ENCODE measurements around the gene SLC43A2.

SLC43A2 gene

GRCh38 chr17:1605681-1606351 is 22.8 kb downstream of the SLC43A2 start:
- DNase-seq = no peak
- Mint-ChIP-seq H3K9me3 (no peaks in the 10 kb centered on the region), H3K4me3 (no peak overlapping the region), H3K4me1 (ENCODE audit: low read depth in 2 of 2) (peaks cover 3 to 5% of the 10 kb centered on the region in 2 donors), H3K27me3 (no peaks in the 10 kb centered on the region), H3K36me3 (ENCODE audit: insufficient read depth) (peaks cover 6% of the 10 kb centered on the region), H3K27ac (no peak overlapping the region)
- no peak for ATAC-seq (replicated peaks)

DNA sequence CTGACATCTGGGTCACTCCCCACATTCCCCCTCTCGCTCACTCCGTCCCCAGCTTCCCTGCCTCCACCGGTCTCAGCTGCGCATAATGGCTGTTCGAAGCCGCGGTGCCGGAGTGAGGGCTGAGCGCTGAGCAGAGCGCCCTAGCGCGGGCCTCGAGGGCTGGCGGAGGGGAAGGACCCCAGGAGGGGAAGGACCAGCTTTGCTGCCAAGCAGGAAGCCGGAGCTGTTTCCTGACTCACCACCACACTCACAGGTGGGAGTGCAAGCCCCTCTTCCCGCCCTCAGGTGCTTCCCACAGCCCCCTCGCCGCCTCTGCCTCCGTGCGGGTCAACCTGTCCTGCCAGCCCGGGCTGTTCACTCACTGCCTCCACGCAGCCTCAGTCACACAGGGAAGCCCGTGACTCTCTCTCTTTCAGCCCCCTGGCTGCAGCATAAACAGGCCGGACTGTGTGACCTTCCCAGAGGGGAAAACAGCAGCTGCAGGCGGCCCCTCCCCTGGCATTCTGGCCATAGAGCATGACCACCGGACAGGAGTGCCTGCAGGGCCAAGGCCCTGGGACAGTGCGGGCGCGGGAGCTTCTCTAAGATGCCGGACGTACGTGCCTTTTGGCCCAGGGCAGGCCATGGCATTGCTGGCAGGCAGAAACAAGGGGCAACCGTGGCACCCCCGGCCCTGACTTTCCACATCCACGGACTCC is 23.7 kb downstream of the SLC43A2 start:
- no peaks in the 10 kb centered on the region for H3K27me3 Mint-ChIP-seq
- ATAC-seq (replicated peaks) = no peak
- H3K27ac Mint-ChIP-seq = no peak overlapping the region
- H3K9me3 Mint-ChIP-seq = no peaks in the 10 kb centered on the region
- peaks cover 6% of the 10 kb centered on the region for H3K36me3 Mint-ChIP-seq (ENCODE audit: insufficient read depth)
- peaks cover 3 to 5% of the 10 kb centered on the region in 2 donors for H3K4me1 Mint-ChIP-seq (ENCODE audit: low read depth in 2 of 2)
- DNase-seq = no peak
- no peak overlapping the region for H3K4me3 Mint-ChIP-seq

DNA sequence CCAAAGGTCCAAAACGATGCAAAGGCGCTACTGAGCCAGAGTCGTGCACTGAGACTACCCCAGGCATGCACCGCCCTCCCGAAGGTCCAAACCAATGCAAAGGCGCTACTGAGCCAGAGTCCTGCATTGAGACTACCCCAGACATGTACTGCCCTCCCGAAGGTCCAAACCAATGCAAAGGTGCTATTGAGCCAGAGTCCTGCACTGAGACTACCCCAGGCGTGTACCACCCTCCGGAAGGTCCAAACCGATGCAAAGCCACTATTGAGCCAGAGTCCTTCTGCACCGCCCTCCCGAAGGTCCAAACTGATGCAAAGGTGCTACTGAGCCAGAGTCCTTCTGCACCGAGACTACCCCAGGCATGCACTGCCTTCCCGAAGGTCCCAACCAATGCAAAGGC is 27.1 kb downstream of the SLC43A2 start:
- no peaks in the 10 kb centered on the region for H3K9me3 Mint-ChIP-seq
- ATAC-seq (replicated peaks) = no peak

DNA sequence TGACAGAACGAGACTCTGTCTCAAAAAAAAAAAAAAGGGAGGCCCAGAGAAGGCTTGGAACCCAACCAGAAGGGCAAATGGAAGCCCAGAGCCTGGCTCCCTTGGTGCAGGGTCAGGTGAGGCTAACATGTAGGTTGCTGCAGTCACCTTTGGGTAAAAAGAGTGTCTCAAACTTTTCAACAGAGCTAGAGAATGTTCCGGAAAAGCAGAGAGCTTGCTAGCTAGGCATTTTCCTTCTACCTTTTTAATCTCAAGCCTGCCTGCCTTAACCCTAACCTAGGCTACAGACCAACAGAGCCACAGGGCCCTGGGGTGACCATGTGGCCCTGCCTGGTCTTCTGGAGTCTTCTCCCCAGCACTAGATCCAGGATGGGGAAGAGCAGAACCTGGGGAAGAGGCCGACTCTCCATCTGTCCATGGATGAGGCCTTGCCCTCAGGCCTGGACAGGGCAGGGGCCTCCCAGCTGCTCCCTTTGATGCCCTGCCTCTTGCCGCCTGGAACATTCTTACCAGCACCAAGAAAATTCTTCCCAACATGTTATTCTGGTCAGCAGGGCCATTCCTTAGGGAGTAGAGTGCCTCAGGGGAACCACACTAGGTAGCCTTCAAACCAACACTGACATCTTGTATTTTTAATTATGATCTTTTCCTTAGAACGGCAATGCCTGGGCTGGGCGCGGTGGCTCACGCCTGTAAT is 30.1 kb downstream of the SLC43A2 start:
- no peak for ATAC-seq (replicated peaks)
- Mint-ChIP-seq H3K9me3 (no peaks in the 10 kb centered on the region), H3K27me3 (no peaks in the 10 kb centered on the region), H3K36me3 (ENCODE audit: insufficient read depth) (peaks cover 2% of the 10 kb centered on the region), H3K27ac (no peak overlapping the region), H3K4me1 (ENCODE audit: low read depth in 2 of 2) (no peaks in the 10 kb centered on the region), H3K4me3 (no peak overlapping the region)
- no peak for DNase-seq

More for the DNA sequence above, 27.1 kb downstream of the SLC43A2 start:
- no peak for DNase-seq
- Mint-ChIP-seq H3K36me3 (ENCODE audit: insufficient read depth) (peaks cover 2% of the 10 kb centered on the region), H3K27me3 (no peaks in the 10 kb centered on the region), H3K27ac (no peak overlapping the region), H3K4me3 (no peak overlapping the region), H3K4me1 (ENCODE audit: low read depth in 2 of 2) (no peaks in the 10 kb centered on the region)

GRCh38 chr17:1597861-1598342 is 30.7 kb downstream of the SLC43A2 start:
- no peak for DNase-seq
- Mint-ChIP-seq H3K4me3 (no peak overlapping the region), H3K27ac (no peak overlapping the region), H3K9me3 (no peaks in the 10 kb centered on the region), H3K4me1 (ENCODE audit: low read depth in 2 of 2) (no peaks in the 10 kb centered on the region), H3K27me3 (no peaks in the 10 kb centered on the region), H3K36me3 (ENCODE audit: insufficient read depth) (peaks cover 2% of the 10 kb centered on the region)
- no peak for ATAC-seq (replicated peaks)

DNA sequence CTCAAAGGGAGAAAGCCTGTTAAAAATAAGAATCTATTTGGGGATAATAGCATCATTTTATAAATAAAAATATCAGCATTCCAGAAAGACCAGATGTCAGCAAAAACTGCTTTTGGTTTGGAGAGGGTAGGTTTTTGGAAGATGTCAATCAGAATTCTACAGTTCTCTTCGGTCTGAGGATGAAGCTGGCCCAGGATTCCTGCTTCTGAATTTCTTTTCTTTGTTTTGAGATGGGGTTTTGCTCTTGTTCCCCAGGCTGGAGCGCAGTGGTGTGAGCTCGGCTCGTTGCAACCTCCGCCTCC is 35.1 kb downstream of the SLC43A2 start:
- ATAC-seq (replicated peaks) (no peak), DNase-seq (no peak)
- Mint-ChIP-seq H3K27ac (no peak overlapping the region), H3K9me3 (no peaks in the 10 kb centered on the region), H3K4me1 (ENCODE audit: low read depth in 2 of 2) (peaks cover 0 to 2% of the 10 kb centered on the region in 2 donors), H3K36me3 (ENCODE audit: insufficient read depth) (peaks cover 2% of the 10 kb centered on the region), H3K27me3 (no peaks in the 10 kb centered on the region), H3K4me3 (no peak overlapping the region)

DNA sequence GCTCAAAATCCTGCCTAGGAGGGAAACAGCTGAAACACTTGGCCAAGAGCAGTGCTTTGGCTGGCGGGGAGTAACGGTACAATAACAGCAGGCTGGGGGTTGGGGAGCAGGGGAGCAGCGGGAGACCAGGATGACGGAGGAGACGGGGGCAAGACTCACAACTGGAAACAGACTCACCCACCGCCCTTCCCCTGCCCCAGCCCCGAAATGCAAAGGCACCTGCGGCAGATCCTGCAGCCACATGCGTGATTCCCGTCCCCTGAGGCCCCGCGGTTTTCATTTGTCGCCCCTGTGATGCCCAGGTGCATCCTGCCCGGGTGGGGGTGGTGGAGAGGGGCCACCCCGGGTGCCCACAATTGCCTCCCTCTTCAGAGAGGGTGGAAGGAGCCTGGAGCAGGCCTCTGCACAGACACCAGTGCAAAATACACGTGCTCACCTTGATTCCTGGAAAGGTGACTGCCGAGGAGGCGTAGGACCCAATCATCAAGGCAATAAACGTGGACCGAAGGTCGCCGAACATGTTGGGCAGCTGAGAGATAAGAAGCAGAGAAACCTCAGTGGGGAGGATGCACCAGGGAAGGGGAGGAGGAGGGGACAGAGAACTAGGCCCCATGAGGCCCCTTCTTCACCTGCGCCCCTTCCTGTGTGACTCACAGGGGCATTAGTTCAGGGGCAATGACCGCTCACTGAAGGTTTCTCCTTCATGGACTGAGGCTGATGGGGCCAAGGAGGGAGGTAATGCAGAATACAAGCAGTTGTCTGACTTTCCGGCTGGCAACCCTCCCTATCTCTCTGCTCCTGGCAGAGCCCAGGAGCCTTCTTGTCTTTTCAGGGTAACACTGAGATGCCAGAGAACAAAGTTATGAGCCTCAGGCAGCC is 35.6 kb downstream of the SLC43A2 start:
- Mint-ChIP-seq H3K4me1 (ENCODE audit: low read depth in 2 of 2) (peaks cover 0 to 2% of the 10 kb centered on the region in 2 donors), H3K36me3 (ENCODE audit: insufficient read depth) (peaks cover 2% of the 10 kb centered on the region), H3K27ac (no peak overlapping the region), H3K27me3 (no peaks in the 10 kb centered on the region), H3K4me3 (no peak overlapping the region), H3K9me3 (no peaks in the 10 kb centered on the region)
- DNase-seq = no peak
- ATAC-seq (replicated peaks) = peak; percentile 47

DNA sequence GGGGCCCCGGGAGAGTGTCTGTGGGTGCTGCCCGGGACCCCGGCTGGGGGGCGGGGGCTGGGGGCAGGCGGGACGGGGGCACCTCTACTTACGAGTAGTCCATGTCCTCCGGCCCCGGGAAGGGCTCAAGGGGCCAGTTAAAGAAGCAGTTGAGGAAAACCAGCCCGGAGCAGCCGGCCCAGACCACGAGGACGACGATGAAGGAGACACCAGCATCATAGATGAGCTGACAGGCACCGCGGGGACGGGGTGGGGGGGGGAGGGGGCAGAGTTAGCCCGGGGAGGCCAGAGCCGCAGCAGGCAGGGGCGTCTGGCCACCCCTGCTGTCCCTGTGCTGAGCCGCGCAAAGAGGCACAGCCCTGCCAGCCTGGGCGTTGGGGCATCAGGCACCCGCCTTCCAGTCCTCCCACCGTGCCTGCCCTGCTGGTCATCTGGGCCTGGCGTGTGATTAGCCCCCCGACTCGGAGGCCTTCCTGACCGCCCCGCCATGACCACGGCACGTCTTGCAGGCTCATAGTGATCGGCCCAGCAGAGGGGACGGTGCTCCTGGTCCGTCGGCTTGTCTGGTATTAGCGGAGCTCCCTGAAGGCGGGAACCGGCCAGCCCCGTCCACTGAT is 37.1 kb downstream of the SLC43A2 start:
- H3K27ac Mint-ChIP-seq = no peak overlapping the region
- DNase-seq (no peak), ATAC-seq (replicated peaks) (no peak)
- no peaks in the 10 kb centered on the region for H3K36me3 Mint-ChIP-seq (ENCODE audit: insufficient read depth)
- H3K4me3 Mint-ChIP-seq = no peak overlapping the region
- H3K4me1 Mint-ChIP-seq (ENCODE audit: low read depth in 2 of 2) = peaks cover 0 to 2% of the 10 kb centered on the region in 2 donors
- no peaks in the 10 kb centered on the region for H3K27me3 Mint-ChIP-seq
- no peaks in the 10 kb centered on the region for H3K9me3 Mint-ChIP-seq

- Mint-ChIP-seq H3K36me3 (ENCODE audit: insufficient read depth) (no peaks in the 10 kb centered on the region), H3K27ac (no peak overlapping the region), H3K9me3 (no peaks in the 10 kb centered on the region), H3K27me3 (no peaks in the 10 kb centered on the region), H3K4me1 (ENCODE audit: low read depth in 2 of 2) (peaks cover 0 to 2% of the 10 kb centered on the region in 2 donors), H3K4me3 (no peak overlapping the region)
- DNase-seq (no peak), ATAC-seq (replicated peaks) (no peak)
Measured at GRCh38 chr17:1590747-1591473, 37.7 kb downstream of the SLC43A2 start.

DNA sequence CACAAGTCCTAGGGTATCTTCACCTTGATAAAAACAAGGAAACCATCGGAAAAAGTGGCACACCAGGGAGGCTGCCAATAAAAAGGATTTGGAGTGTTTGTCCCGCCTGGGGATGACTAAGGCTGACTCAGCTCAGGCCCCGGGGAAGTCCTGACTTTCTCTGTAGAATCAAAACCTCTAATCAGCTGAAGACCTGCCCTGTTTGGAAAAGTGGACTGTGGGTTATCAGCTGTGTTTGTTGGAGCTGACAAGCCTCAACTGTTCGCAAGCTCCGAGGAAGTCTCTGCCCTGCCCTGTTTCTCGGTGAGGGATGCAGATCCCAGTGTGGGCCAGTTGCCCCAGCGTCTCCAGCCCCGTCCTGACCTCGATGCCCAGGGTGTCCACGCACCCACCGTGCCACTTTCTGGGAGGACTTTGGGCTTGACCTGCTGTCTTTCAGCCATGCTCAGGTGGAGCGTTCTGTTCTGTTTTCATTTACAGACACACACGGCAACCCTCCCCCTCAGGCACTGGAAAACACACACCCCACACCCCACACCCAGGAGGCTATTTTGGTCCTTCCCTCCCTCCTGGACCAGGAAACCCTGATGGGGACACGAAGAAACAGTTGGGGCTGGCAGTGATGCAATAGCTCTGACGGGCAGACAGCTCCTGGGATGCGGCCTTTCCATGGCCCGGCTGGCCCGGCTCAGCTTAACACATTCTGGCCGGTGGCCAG is 38.4 kb downstream of the SLC43A2 start:
- ATAC-seq (replicated peaks) (no peak), DNase-seq (no peak)
- no peak overlapping the region for H3K27ac Mint-ChIP-seq
- H3K4me3 Mint-ChIP-seq = no peak overlapping the region
- no peaks in the 10 kb centered on the region for H3K36me3 Mint-ChIP-seq (ENCODE audit: insufficient read depth)
- H3K9me3 Mint-ChIP-seq = no peaks in the 10 kb centered on the region
- no peaks in the 10 kb centered on the region for H3K27me3 Mint-ChIP-seq
- peaks cover 0 to 2% of the 10 kb centered on the region in 2 donors for H3K4me1 Mint-ChIP-seq (ENCODE audit: low read depth in 2 of 2)

DNA sequence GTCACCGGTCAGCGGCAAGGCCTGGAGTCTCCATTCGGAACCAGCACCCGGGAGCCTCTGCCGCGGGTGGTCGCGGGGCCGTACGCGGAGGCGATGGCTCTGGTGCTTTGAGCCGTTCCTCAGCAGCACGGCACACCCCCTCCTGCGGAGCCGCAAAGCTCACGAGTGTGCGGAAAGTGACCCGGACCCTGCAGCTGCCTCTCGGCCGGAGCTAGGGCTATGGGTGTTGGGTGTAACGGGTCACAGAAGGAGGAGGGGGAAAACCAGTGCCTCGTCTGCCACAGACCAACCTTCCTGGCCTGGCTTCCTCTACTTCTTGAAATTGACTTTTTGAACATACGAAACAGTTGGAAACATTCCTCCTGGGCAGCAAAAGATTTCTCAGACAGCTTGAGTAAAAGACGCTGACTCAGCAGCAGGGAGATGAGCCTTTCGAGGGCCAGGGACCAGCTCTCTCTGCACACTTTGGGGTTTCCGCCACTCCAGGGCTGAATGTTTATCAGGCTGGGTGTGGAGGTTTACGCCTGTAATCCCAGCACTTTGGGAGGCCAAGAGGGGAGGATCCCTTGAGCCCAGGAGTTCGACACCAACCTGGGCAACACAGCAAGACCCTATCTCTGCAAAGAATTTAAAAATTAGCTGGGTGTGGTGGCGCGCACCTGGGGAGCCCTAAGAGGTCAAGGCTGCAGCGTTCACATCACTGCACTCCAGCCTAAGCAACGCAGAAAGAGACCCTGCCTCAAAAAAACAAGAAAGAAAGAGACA is 39.6 kb downstream of the SLC43A2 start:
- Mint-ChIP-seq H3K27me3 (no peaks in the 10 kb centered on the region), H3K4me3 (no peak overlapping the region), H3K36me3 (ENCODE audit: insufficient read depth) (no peaks in the 10 kb centered on the region), H3K4me1 (ENCODE audit: low read depth in 2 of 2) (peaks cover 0 to 2% of the 10 kb centered on the region in 2 donors), H3K27ac (no peak overlapping the region), H3K9me3 (no peaks in the 10 kb centered on the region)
- DNase-seq = no peak
- no peak for ATAC-seq (replicated peaks)
